Measurements from ENCODE around the gene SLC34A1.
A peak's percentile ranks its signal among the peaks of the same experiment; 100 is the strongest.
"Not testable (repeated sequence)": the region's sequence is repeated elsewhere in the genome, so short reads cannot be mapped to it uniquely, and the experiment has no call there.

Gene SLC34A1

GRCh38 chr5:177367323-177367848 lies 16.8 kb upstream of the SLC34A1 start:
- Histone ChIP-seq H3K4me3 (ENCODE audit: low read length) (peak overlapping the region; percentile 58), H3K9me3 (ENCODE audit: low read length) (no peaks in the 10 kb centered on the region)

DNA sequence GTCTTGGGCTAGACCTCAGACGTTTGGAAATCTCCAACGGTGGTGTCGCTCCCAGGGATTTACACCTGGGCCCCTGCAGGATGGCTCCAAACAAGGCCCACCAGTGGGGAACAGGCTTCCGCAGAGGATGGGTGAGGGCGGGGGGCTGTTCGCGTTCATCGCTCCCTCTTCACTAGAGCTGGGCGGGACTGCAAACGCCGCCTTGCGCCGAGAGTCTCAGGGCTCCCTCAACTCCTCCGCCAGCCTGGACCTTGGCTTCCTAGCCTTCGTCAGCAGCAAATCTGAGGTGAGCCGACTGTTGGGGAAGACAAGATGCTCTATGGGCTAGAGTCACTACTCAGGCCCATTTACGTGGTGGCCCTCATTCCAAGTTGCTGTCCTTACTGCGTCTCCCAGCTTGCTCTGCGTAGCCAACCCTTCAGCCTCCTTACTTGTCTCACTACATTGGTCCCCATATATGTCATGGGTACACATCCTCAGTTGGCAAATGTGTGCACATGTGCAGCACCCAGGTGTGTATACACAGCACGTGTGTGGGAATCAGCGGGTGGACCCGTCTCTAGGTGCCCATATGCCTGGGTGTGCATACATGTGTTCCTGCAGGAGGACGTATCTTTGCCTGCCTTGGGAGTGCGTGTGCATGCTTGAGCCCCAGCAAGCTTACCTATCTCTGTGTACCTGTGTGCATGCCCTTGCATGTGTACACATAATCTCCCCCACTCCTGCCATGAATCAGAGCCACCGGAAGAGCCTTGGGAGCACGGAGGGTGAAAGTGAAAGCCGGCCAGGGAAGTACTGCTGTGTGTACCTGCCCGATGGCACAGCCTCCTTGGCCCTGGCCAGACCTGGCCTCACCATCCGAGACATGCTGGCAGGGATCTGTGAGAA lies 16.0 kb upstream of the SLC34A1 start:
- no peak overlapping the region for H2AFZ ChIP-seq (ENCODE audit: low read depth, low read length)
- H3K36me3 ChIP-seq (ENCODE audit: insufficient read depth, low read length): no peaks in the 10 kb centered on the region
- no peaks in the 10 kb centered on the region for H3K27me3 ChIP-seq (ENCODE audit: insufficient read depth, low read length)
- no peaks in the 10 kb centered on the region for H3K9me3 ChIP-seq (ENCODE audit: low read length)
- H3K4me3 ChIP-seq (ENCODE audit: low read length): no peak overlapping the region
- H3K4me1 ChIP-seq (ENCODE audit: insufficient read depth, low read length): peaks cover 20% of the 10 kb centered on the region

More at GRCh38 chr5:177367323-177367848, 16.8 kb upstream of the SLC34A1 start:
- peaks cover 20% of the 10 kb centered on the region for H3K4me1 ChIP-seq (ENCODE audit: insufficient read depth, low read length)
- H3K36me3 ChIP-seq (ENCODE audit: insufficient read depth, low read length): no peaks in the 10 kb centered on the region
- H2AFZ ChIP-seq (ENCODE audit: low read depth, low read length): peak overlapping the region; percentile 97
- no peaks in the 10 kb centered on the region for H3K27me3 ChIP-seq (ENCODE audit: insufficient read depth, low read length)

GRCh38 chr5:177368869-177369644 lies 15.2 kb upstream of the SLC34A1 start:
- H3K36me3 ChIP-seq (ENCODE audit: insufficient read depth, low read length): no peaks in the 10 kb centered on the region
- H3K4me1 ChIP-seq (ENCODE audit: insufficient read depth, low read length): peaks cover 20% of the 10 kb centered on the region
- no peak overlapping the region for H2AFZ ChIP-seq (ENCODE audit: low read depth, low read length)
- no peaks in the 10 kb centered on the region for H3K9me3 ChIP-seq (ENCODE audit: low read length)
- H3K4me3 ChIP-seq (ENCODE audit: low read length): no peak overlapping the region
- no peaks in the 10 kb centered on the region for H3K27me3 ChIP-seq (ENCODE audit: insufficient read depth, low read length)

- H3K27me3 ChIP-seq (ENCODE audit: insufficient read depth, low read length): no peaks in the 10 kb centered on the region
- no peaks in the 10 kb centered on the region for H3K9me3 ChIP-seq (ENCODE audit: low read length)
- peaks cover 18% of the 10 kb centered on the region for H3K4me1 ChIP-seq (ENCODE audit: insufficient read depth, low read length)
- H2AFZ ChIP-seq (ENCODE audit: low read depth, low read length): no peak overlapping the region
- H3K36me3 ChIP-seq (ENCODE audit: insufficient read depth, low read length): no peaks in the 10 kb centered on the region
- H3K4me3 ChIP-seq (ENCODE audit: low read length): no peak overlapping the region
Observed at GRCh38 chr5:177369645-177370440, 14.4 kb upstream of the SLC34A1 start.

GRCh38 chr5:177370488-177371119 lies 13.6 kb upstream of the SLC34A1 start:
- peak overlapping the region; percentile 50 for H3K4me3 ChIP-seq (ENCODE audit: low read length)
- H2AFZ ChIP-seq (ENCODE audit: low read depth, low read length): no peak overlapping the region
- peaks cover 18% of the 10 kb centered on the region for H3K4me1 ChIP-seq (ENCODE audit: insufficient read depth, low read length)
- no peaks in the 10 kb centered on the region for H3K36me3 ChIP-seq (ENCODE audit: insufficient read depth, low read length)
- H3K9me3 ChIP-seq (ENCODE audit: low read length): no peaks in the 10 kb centered on the region
- no peaks in the 10 kb centered on the region for H3K27me3 ChIP-seq (ENCODE audit: insufficient read depth, low read length)

DNA sequence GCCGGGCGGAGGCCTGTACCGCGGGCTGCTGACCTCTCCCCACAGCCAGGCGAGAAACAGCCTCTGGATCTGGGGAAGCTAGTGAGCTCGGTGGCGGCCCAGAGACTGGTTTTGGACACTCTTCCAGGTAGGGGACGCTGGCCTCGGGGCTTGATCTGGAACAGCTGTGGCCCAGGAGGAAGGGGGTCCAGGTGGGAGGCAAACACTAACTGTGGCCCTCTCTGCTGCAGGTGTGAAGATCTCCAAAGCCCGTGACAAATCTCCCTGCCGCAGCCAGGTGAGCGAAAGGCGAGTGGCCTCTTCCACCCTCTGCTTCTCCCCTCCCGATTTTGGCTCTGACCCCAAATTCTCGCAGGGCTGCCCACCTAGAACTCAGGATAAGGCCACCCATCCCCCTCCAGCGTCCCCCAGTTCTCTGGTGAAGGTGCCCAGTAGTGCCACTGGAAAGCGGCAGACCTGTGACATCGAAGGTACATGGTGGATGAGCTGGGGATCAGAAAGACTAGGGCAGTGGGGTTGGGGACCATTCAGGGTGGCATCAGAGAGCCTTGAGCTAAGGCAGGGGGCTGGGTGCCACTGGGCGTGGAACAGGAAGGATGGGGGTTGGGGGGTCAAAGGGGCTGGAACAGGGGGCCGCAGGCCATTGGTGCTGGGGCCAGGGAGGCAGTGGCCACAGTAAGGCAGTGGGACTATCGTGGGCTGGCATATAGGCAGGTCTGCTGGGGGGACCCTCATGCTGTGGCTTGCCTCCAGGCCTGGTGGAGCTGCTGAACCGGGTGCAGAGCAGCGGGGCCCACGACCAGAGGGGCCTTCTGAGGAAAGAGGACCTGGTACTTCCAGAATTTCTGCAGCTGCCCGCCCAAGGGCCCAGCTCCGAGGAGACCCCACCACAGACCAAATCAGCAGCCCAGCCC lies 12.9 kb upstream of the SLC34A1 start:
- H3K27me3 ChIP-seq (ENCODE audit: insufficient read depth, low read length): no peaks in the 10 kb centered on the region
- peak overlapping the region; percentile 50 for H3K4me3 ChIP-seq (ENCODE audit: low read length)
- H3K9me3 ChIP-seq (ENCODE audit: low read length): no peaks in the 10 kb centered on the region
- H3K4me1 ChIP-seq (ENCODE audit: insufficient read depth, low read length): peaks cover 14% of the 10 kb centered on the region
- H2AFZ ChIP-seq (ENCODE audit: low read depth, low read length): no peak overlapping the region
- no peaks in the 10 kb centered on the region for H3K36me3 ChIP-seq (ENCODE audit: insufficient read depth, low read length)

DNA sequence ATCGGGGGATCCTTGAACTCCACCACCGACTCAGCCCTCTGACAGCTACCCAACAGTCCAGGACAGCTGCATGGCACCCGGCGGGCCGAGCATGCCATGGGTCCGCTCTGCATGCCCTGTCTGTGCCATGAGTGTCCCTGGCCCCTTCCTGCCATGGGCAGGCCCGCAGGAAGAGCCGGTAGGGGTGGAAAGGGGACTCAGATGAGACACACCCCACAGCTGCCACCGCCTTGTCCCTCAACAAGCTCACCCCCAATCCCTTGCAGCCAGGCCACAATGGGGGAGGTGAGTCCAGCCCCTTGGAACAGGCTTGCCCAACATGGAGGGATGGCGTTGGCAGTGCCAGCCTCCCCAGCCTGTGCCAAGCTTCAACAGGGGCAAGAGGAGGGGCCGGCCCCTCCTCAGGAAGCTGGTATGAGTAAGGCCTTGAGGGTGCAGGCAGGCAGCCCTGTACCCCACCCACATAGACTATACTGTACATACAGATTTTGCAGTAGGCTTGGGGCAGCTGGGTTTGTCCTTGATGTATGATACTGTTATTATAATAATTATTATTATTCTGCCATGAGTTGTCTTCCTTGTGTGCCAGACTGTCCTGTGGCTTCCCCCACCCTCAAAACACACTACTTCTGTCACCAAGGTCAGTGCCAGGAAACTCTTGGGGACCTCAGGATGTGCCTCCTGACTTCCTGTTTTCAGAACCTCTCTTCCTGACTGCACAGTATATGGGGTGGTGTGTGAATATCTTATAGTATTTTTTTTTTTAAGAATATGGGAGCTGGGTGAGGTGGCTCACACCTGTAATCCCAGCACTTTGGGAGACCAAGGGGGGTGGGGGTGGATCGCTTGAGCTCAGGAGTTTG lies 12.0 kb upstream of the SLC34A1 start:
- no peak overlapping the region for H3K4me3 ChIP-seq (ENCODE audit: low read length)

GRCh38 chr5:177372910-177373309 lies 11.3 kb upstream of the SLC34A1 start:
- Histone ChIP-seq H3K4me1 (ENCODE audit: insufficient read depth, low read length) (peaks cover 5% of the 10 kb centered on the region), H3K9me3 (ENCODE audit: low read length) (no peaks in the 10 kb centered on the region), H2AFZ (ENCODE audit: low read depth, low read length) (no peak overlapping the region), H3K27me3 (ENCODE audit: insufficient read depth, low read length) (no peaks in the 10 kb centered on the region), H3K36me3 (ENCODE audit: insufficient read depth, low read length) (no peaks in the 10 kb centered on the region), H3K4me3 (ENCODE audit: low read length) (no peak overlapping the region)

More for the DNA sequence above, 12.0 kb upstream of the SLC34A1 start:
- no peak overlapping the region for H2AFZ ChIP-seq (ENCODE audit: low read depth, low read length)
- H3K4me1 ChIP-seq (ENCODE audit: insufficient read depth, low read length): peaks cover 8% of the 10 kb centered on the region
- no peaks in the 10 kb centered on the region for H3K36me3 ChIP-seq (ENCODE audit: insufficient read depth, low read length)
- no peaks in the 10 kb centered on the region for H3K27me3 ChIP-seq (ENCODE audit: insufficient read depth, low read length)
- H3K9me3 ChIP-seq (ENCODE audit: low read length): no peaks in the 10 kb centered on the region

GRCh38 chr5:177373806-177374205 lies 10.4 kb upstream of the SLC34A1 start:
- H3K4me3 ChIP-seq (ENCODE audit: low read length): no peak overlapping the region
- no peak overlapping the region for H2AFZ ChIP-seq (ENCODE audit: low read depth, low read length)
- H3K36me3 ChIP-seq (ENCODE audit: insufficient read depth, low read length): no peaks in the 10 kb centered on the region
- peaks cover 5% of the 10 kb centered on the region for H3K4me1 ChIP-seq (ENCODE audit: insufficient read depth, low read length)
- H3K9me3 ChIP-seq (ENCODE audit: low read length): no peaks in the 10 kb centered on the region
- H3K27me3 ChIP-seq (ENCODE audit: insufficient read depth, low read length): no peaks in the 10 kb centered on the region

GRCh38 chr5:177374211-177374610 lies 10.0 kb upstream of the SLC34A1 start:
- H3K36me3 ChIP-seq (ENCODE audit: insufficient read depth, low read length): no peaks in the 10 kb centered on the region
- H3K4me3 ChIP-seq (ENCODE audit: low read length): no peak overlapping the region
- no peaks in the 10 kb centered on the region for H3K27me3 ChIP-seq (ENCODE audit: insufficient read depth, low read length)
- H3K4me1 ChIP-seq (ENCODE audit: insufficient read depth, low read length): peaks cover 5% of the 10 kb centered on the region
- no peaks in the 10 kb centered on the region for H3K9me3 ChIP-seq (ENCODE audit: low read length)
- H2AFZ ChIP-seq (ENCODE audit: low read depth, low read length): no peak overlapping the region

DNA sequence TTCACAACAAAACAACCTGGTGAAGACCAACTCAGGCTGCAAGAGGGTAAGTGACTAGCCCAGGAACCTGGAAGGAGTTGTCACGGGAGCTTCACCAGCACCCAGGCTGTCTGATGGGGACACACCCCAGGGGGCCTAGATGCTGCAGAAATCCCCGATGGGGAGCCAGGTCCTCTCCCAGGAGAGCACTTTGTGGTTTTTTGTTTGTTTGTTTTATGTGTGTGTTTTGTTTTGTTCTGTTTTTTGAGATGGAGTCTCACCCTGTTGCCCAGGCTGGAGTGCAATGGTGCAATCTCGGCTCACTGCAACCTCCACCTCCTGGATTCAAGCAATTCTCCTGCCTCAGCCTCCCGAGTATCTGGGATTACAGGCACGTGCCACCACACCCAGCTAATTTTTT lies 8.7 kb upstream of the SLC34A1 start:
- not testable (repeated sequence) for H2AFZ ChIP-seq (ENCODE audit: low read depth, low read length); H3K27me3 ChIP-seq (ENCODE audit: insufficient read depth, low read length); H3K4me3 ChIP-seq (ENCODE audit: low read length); H3K4me1 ChIP-seq (ENCODE audit: insufficient read depth, low read length); H3K36me3 ChIP-seq (ENCODE audit: insufficient read depth, low read length); H3K9me3 ChIP-seq (ENCODE audit: low read length)
